ENCODE measurements around the gene SYCP2.
"Not testable (repeated sequence)": the region's sequence is repeated elsewhere in the genome, so short reads cannot be mapped to it uniquely, and the experiment has no call there.

SYCP2 gene

GRCh38 chr20:59903621-59904020 is 29.8 kb downstream of the SYCP2 start:
- FAIRE-seq = no peak
- TF ChIP-seq, protein P1, sequence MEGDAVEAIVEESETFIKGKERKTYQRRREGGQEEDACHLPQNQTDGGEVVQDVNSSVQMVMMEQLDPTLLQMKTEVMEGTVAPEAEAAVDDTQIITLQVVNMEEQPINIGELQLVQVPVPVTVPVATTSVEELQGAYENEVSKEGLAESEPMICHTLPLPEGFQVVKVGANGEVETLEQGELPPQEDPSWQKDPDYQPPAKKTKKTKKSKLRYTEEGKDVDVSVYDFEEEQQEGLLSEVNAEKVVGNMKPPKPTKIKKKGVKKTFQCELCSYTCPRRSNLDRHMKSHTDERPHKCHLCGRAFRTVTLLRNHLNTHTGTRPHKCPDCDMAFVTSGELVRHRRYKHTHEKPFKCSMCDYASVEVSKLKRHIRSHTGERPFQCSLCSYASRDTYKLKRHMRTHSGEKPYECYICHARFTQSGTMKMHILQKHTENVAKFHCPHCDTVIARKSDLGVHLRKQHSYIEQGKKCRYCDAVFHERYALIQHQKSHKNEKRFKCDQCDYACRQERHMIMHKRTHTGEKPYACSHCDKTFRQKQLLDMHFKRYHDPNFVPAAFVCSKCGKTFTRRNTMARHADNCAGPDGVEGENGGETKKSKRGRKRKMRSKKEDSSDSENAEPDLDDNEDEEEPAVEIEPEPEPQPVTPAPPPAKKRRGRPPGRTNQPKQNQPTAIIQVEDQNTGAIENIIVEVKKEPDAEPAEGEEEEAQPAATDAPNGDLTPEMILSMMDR (IDR thresholded peaks at IDR 0.05; ENCODE audit: insufficient read depth, missing control alignments) = no peak
- DNase-seq (ENCODE audit: insufficient read length, low spot score) = no peak

- TF ChIP-seq, protein P1 (IDR thresholded peaks at IDR 0.05; ENCODE audit: insufficient read depth, missing control alignments) = no peak
- FAIRE-seq (no peak), DNase-seq (ENCODE audit: insufficient read length, low spot score) (no peak)
These were observed 31.0 kb downstream of the SYCP2 start for GRCh38 chr20:59902470-59902869.

DNA sequence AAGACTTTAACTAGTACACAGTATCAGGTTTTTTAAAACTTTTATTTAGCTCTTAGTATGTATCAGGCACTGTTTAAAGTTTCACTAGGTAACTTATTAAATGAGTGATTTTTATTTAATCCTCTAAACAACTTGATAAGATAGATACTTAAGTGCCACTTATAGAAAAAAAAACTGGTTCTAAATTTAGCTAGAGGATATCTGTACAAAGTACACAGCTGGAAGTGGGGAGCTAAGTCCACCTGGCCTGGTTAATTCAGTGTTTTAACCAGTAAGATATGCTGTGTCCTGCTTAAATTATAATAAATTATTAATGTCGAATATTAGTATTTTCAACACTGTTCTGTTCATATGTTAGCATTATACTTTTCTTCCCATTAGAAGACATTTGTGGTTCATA is 37.5 kb downstream of the SYCP2 start:
- FAIRE-seq (no peak), DNase-seq (ENCODE audit: insufficient read length, low spot score) (no peak)
- TF ChIP-seq, protein P1 (IDR thresholded peaks at IDR 0.05; ENCODE audit: insufficient read depth, missing control alignments) = no peak

- DNase-seq (ENCODE audit: insufficient read length, low spot score) (no peak), FAIRE-seq (no peak)
- TF ChIP-seq, protein P1 (IDR thresholded peaks at IDR 0.05; ENCODE audit: insufficient read depth, missing control alignments) = no peak
These were observed 41.9 kb downstream of the SYCP2 start for GRCh38 chr20:59891581-59891980.

DNA sequence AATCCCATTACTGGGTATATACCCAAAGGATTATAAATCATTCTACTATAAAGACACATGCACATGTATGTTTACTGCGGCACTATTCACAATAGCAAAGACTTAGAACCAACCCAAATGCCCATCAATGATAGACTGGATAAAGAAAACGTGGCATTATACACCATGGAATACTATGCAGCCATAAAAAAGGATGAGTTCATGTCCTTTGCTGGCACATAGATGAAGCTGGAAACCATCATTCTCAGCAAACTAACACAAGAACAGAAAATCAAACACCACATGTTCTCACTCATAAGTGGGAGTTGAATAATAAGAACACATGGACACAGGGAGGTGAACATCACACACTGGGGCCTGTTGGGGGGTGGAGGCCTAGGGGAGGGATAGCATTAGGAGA is 43.4 kb downstream of the SYCP2 start:
- DNase-seq (ENCODE audit: insufficient read length, low spot score); FAIRE-seq: not testable (repeated sequence)

GRCh38 chr20:59888050-59888449 is 45.4 kb downstream of the SYCP2 start:
- no peak for FAIRE-seq
- TF ChIP-seq, protein P1 (IDR thresholded peaks at IDR 0.05; ENCODE audit: insufficient read depth, missing control alignments) = no peak
- DNase-seq (ENCODE audit: insufficient read length, low spot score) = no peak

GRCh38 chr20:59884494-59884893 is 48.9 kb downstream of the SYCP2 start:
- TF ChIP-seq, protein P1 (IDR thresholded peaks at IDR 0.05; ENCODE audit: insufficient read depth, missing control alignments) = no peak
- FAIRE-seq (no peak), DNase-seq (ENCODE audit: insufficient read length, low spot score) (no peak)

DNA sequence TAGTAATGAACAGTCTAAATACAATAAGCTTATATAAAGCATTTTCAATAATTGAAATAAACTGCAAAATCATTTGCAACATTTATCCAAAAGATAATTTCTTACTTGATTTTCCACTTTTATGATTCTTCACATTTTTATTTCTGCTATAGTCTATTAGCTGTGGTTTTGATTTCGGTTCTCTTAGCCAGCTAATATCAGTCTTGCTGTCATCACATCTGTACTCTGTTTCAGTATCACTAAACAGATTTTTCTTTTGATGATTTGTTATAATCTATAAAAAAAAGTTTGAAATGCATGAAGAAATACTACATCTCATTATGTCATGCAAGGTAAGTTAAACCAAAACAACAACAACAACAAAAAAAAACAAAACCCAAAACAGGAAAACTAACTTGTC is 53.2 kb downstream of the SYCP2 start:
- TF ChIP-seq, protein P1 (IDR thresholded peaks at IDR 0.05; ENCODE audit: insufficient read depth, missing control alignments) = no peak
- FAIRE-seq (no peak), DNase-seq (ENCODE audit: insufficient read length, low spot score) (no peak)

All from D721Med (cell line).